Coronary artery (tissue), 2 donors: ENCODE results near the gene ELL.

ENCODE experiments used
- DNase-seq: peaks from one replicate; pipeline ENCODE4 v3.0.0-alpha.2; 2017; ENCODE audit warnings: low spot score
- H3K27ac ChIP-seq, 2 donors: fragments of 200-600 bp; sonication (generic); one replicate each; pipeline ENCODE4 v1.5.1; 2016 to 2019
- H3K4me3 ChIP-seq: fragments of 200-600 bp; sonication (generic); 2 replicates; pipeline ENCODE4 v1.5.1; 2016; ENCODE audit warnings: mild to moderate bottlenecking, moderate library complexity
- CTCF ChIP-seq: fragments of 200-600 bp; sonication (generic); IDR thresholded peaks from one replicate; pipeline ENCODE4 v1.5.1; 2019; ENCODE audit warnings: antibody characterized with exemption

The ELL gene

DNA sequence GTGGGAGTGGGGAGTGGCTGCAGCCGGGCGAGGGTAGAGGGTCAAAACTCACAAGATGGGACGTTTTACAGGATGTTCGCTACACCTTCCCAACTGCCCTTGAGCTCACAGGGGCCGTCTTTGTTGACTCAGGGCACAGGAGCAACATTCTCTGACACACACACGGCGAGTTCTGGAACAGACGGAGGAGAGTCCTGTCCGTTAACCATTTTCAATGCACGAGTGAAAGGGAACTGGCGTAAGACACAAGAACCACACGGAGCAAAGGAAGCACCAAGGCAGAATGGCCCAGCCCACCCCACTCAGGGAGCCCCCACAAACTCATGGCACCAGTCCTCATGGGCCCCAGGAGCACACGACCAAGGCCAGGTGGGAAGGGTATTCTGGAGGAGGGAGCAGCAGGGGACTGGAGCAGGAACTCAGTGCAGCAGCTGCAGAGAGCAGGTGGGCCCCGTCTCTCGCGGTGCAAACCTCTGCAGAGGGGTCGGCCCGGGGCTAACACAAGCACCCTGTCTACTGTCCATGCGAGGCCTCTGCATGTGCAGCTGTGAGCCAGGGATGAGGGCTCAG lies 46.0 kb downstream of the ELL start:
- Histone ChIP-seq H3K27ac (peak overlapping the region in 1 of 2 donors; percentile 89), H3K4me3 (no peak overlapping the region)
- no peak for DNase-seq
- no peak for TF ChIP-seq CTCF

GRCh38 chr19:18475004-18475453 lies 46.8 kb downstream of the ELL start:
- H3K27ac ChIP-seq: peak overlapping the region in 1 of 2 donors; percentile 23
- TF ChIP-seq CTCF: no peak
- DNase-seq: no peak
- no peak overlapping the region for H3K4me3 ChIP-seq

DNA sequence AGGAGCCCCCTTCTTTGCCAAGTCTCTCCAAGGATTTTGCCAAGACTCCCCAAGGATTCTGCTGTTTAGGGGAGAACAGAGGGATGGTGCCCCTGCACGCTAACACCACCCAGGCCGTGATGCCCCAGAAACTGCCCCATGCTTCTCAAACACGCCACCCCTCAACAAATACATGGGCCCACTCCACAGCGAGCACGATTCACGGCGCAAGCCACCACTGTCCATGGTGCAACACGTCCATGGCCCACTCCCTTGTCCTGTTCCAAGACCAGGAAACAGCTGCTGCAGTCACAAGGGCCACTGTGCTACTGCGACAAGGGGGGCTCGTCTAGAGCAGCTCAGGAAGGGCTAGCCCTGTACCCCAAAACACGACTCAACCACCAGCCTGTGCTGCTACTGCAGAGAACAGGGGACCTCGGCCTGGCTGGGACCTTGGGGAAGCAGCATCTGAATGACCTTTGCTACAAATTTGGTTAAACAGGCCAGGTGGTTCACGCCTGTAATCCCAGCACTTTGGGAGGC lies 47.4 kb downstream of the ELL start:
- H3K4me3 ChIP-seq: no peak overlapping the region
- TF ChIP-seq CTCF: no peak
- DNase-seq: no peak
- H3K27ac ChIP-seq: peak overlapping the region in 1 of 2 donors; percentile 23

- no peak for DNase-seq
- Histone ChIP-seq H3K27ac (peak overlapping the region in 1 of 2 donors; percentile 55), H3K4me3 (no peak overlapping the region)
- no peak for TF ChIP-seq CTCF
These were observed 48.2 kb downstream of the ELL start for GRCh38 chr19:18473706-18474087.

- no peak for TF ChIP-seq CTCF
- H3K27ac ChIP-seq: peak overlapping the region in 1 of 2 donors; percentile 55
- DNase-seq: no peak
- no peak overlapping the region for H3K4me3 ChIP-seq
These were observed 48.7 kb downstream of the ELL start for GRCh38 chr19:18473003-18473705.

DNA sequence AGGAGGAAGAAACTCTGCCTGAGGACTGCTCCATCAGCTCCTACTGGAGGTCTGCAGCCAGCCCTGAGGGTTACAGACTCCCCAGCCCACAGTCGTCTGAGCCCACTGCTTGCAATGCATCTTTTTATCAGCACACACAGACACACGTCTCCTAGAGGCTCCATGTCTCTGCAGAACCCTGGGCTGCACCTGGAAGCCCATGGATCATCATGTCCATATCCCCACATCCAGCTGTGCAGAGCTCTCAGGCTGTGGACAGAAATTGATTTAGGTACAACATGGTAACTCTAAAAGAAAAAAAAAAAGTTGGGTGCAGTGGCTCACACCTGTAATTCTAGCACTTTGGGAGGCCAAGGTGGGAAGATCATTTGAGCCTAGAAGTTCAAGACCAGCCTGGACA lies 51.1 kb downstream of the ELL start:
- H3K4me3 ChIP-seq: no peak overlapping the region
- TF ChIP-seq CTCF: no peak
- no peak for DNase-seq
- H3K27ac ChIP-seq: peak overlapping the region in 1 of 2 donors; percentile 21
